WTC11 (cell line): Measurements from ENCODE around the gene ATP5F1D. TPM values are rescaled to one million over a fixed set of nuclear protein-coding genes. Genes with fewer than 3 reads are reported as not detected.
A peak's percentile ranks its signal among the peaks of the same experiment; 100 is the strongest.

Source experiments
- ATAC-seq: fragments of 200-7000 bp; cut with Tn5 transposase; 2 replicates; pipeline ENCODE4 v1.10.0; 2021; ENCODE audit warnings: mild to moderate bottlenecking, moderate library complexity
- CTCF ChIA-PET: fragments of 300-600 bp; sonication (Branson Sonifier 250); formaldehyde crosslinking; loops from one replicate; lab custom pipeline; 2021; ENCODE audit warnings: antibody characterized with exemption; lab: Charles Lee
- POLR2A ChIA-PET: fragments of 350-600 bp; sonication (Branson Sonifier 250); formaldehyde crosslinking; loops from one replicate; lab custom pipeline; 2021; ENCODE audit warnings: antibody characterized with exemption; lab: Charles Lee
- DNase-seq: peaks from one replicate; pipeline ENCODE4 v3.0.0; 2021; ENCODE audit warnings: low spot score
- H3K27ac Mint-ChIP-seq: 2 replicates; pipeline ENCODE4 v1.8.0; 2021; ENCODE audit warnings: mixed read lengths
- H3K27me3 Mint-ChIP-seq: 2 replicates; pipeline ENCODE4 v1.8.0; 2021; ENCODE audit warnings: low read depth, mild to moderate bottlenecking, moderate library complexity, mixed read lengths
- H3K36me3 Mint-ChIP-seq: 2 replicates; pipeline ENCODE4 v1.8.0; 2021; ENCODE audit warnings: mixed read lengths
- H3K4me1 Mint-ChIP-seq: 2 replicates; pipeline ENCODE4 v1.8.0; 2022; ENCODE audit warnings: mixed read lengths
- H3K4me3 Mint-ChIP-seq: 2 replicates; pipeline ENCODE4 v1.8.0; 2021; ENCODE audit warnings: mild to moderate bottlenecking, moderate library complexity, mixed read lengths
- H3K9me3 Mint-ChIP-seq: 2 replicates; pipeline ENCODE4 v1.8.0; 2021; ENCODE audit warnings: mixed read lengths
- ATF2 ChIP-seq: sonication (generic); formaldehyde crosslinking; IDR thresholded peaks from 2 replicates; pipeline ENCODE4 v1.8.1; 2022; ENCODE audit warnings: low read depth, missing genetic modification reagents, borderline replicate concordance
- FOXK1 ChIP-seq: sonication (generic); formaldehyde crosslinking; IDR thresholded peaks from 2 replicates; pipeline ENCODE4 v1.8.0; 2022; ENCODE audit warnings: mild to moderate bottlenecking, moderate library complexity, missing genetic modification reagents
- HMGXB4 ChIP-seq: sonication (generic); formaldehyde crosslinking; IDR thresholded peaks from 2 replicates; pipeline ENCODE4 v1.8.1; 2023; ENCODE audit warnings: mild to moderate bottlenecking, moderate library complexity, missing genetic modification reagents
- OVOL2 ChIP-seq: fragments of 250-450 bp; sonication (Bioruptor Pico); IDR thresholded peaks from 2 replicates; pipeline ENCODE4 v1.9.0; 2021; ENCODE audit warnings: mild to moderate bottlenecking, borderline replicate concordance
- ZNF423 ChIP-seq: fragments of 250-450 bp; sonication (Bioruptor Pico); IDR thresholded peaks from 2 replicates; pipeline ENCODE4 v2.1.2; 2022; ENCODE audit warnings: mild to moderate bottlenecking, moderate library complexity
- total RNA-seq: library from RNA; stranded (reverse); gene quantifications from 3 replicates; pipeline ENCODE4 v1.2.3, GENCODE V29; 2021
- TF ChIP-seq, protein P1 (sequence below): sonication (generic); formaldehyde crosslinking; conservative IDR thresholded peaks from 2 replicates; pipeline ENCODE4 v1.8.1; 2023; ENCODE audit warnings: mild to moderate bottlenecking, low read depth, missing genetic modification reagents, moderate library complexity
- TF ChIP-seq, protein P2 (sequence below): sonication (generic); formaldehyde crosslinking; IDR thresholded peaks from 2 replicates; pipeline ENCODE4 v1.8.0; 2022; ENCODE audit warnings: missing genetic modification reagents

Gene ATP5F1D
- total RNA-seq, 1 experiment from 2014 or later, result 277 TPM

DNA sequence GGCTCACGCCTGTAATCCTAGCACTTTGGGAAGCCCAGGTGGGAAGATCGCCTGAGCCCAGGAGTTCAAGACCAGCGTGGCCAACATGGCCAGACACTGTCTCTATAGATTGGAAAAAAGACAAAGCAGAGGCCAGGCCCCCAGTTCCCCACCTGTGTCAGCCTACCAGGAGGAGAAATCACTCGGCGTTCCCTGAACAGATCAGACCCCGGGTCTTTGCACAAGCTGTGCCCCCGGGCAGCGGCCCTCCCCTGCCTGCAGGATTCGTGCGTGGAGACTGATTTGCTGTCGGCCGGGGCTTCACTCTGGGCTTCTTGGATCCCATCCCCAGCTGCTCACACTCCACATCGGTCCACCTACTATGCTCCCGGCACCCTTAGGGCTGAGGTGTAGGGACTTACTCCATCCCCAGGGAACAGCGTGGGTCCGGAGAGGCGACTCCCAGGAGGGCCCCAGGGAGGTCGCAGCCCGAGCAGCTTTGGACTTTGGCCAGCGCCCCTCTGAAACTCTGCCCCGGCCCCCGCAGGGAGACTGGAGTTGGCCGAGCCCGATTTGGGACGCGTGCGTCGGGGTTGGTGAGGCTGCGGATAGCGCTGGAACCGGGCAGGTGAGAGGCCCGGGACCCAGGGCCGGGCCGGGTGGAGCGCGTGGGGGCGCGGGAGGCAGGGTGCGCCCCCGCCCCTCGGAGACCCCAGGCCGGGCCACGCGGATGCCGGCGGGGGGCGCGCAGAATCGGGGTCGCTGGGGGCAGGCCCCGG is 43.6 kb downstream of the ATP5F1D start:
- H3K4me3 Mint-ChIP-seq, result peak overlapping the region; percentile 65
- H3K9me3 Mint-ChIP-seq, result no peaks in the 10 kb centered on the region
- H3K36me3 Mint-ChIP-seq, result no peaks in the 10 kb centered on the region
- 0 out of 2 replicates have a peak, but pooled peaks have one; percentile 19 for TF ChIP-seq OVOL2
- no peak for TF ChIP-seq FOXK1 (CRISPR knock-in tag)
- peak; percentile 37; the same call in 1 of the 2 replicates for TF ChIP-seq HMGXB4 (CRISPR knock-in tag)
- POLR2A ChIA-PET, result interaction anchor here (0.9 kb wide), 1 partner anchor 16 kb away, joined by 3 read pairs; the partner anchor contains the start of gene CIRBP
- H3K27ac Mint-ChIP-seq, result peak overlapping the region; percentile 45; the same call in 1 of the 2 replicates
- CTCF ChIA-PET, result interaction anchor here (0.6 to 2.8 kb wide), 5 partner anchors 10 to 103 kb away, joined by 3 to 15 read pairs (median 4); partner anchors contain the start of gene FAM174C
- H3K4me1 Mint-ChIP-seq, result peaks cover 13% of the 10 kb centered on the region
- DNase-seq, result peak; percentile 54
- peak; percentile 46 for ATAC-seq
- peaks cover 19% of the 10 kb centered on the region for H3K27me3 Mint-ChIP-seq

- Mint-ChIP-seq H3K27me3 (peaks cover 19% of the 10 kb centered on the region), H3K4me3 (peak within 1 kb of the TSS; percentile 74), H3K9me3 (no peaks in the 10 kb centered on the region), H3K4me1 (peaks cover 13% of the 10 kb centered on the region), H3K36me3 (no peaks in the 10 kb centered on the region), H3K27ac (peak within 1 kb of the TSS; percentile 45; the same call in 1 of the 2 replicates)
- TF ChIP-seq ZNF423 (no peak), ATF2 (CRISPR knock-in tag) (no peak)
- TF ChIP-seq, protein P1, sequence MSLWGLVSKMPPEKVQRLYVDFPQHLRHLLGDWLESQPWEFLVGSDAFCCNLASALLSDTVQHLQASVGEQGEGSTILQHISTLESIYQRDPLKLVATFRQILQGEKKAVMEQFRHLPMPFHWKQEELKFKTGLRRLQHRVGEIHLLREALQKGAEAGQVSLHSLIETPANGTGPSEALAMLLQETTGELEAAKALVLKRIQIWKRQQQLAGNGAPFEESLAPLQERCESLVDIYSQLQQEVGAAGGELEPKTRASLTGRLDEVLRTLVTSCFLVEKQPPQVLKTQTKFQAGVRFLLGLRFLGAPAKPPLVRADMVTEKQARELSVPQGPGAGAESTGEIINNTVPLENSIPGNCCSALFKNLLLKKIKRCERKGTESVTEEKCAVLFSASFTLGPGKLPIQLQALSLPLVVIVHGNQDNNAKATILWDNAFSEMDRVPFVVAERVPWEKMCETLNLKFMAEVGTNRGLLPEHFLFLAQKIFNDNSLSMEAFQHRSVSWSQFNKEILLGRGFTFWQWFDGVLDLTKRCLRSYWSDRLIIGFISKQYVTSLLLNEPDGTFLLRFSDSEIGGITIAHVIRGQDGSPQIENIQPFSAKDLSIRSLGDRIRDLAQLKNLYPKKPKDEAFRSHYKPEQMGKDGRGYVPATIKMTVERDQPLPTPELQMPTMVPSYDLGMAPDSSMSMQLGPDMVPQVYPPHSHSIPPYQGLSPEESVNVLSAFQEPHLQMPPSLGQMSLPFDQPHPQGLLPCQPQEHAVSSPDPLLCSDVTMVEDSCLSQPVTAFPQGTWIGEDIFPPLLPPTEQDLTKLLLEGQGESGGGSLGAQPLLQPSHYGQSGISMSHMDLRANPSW (CRISPR knock-in tag), result no peak
- TF ChIP-seq, protein P2, sequence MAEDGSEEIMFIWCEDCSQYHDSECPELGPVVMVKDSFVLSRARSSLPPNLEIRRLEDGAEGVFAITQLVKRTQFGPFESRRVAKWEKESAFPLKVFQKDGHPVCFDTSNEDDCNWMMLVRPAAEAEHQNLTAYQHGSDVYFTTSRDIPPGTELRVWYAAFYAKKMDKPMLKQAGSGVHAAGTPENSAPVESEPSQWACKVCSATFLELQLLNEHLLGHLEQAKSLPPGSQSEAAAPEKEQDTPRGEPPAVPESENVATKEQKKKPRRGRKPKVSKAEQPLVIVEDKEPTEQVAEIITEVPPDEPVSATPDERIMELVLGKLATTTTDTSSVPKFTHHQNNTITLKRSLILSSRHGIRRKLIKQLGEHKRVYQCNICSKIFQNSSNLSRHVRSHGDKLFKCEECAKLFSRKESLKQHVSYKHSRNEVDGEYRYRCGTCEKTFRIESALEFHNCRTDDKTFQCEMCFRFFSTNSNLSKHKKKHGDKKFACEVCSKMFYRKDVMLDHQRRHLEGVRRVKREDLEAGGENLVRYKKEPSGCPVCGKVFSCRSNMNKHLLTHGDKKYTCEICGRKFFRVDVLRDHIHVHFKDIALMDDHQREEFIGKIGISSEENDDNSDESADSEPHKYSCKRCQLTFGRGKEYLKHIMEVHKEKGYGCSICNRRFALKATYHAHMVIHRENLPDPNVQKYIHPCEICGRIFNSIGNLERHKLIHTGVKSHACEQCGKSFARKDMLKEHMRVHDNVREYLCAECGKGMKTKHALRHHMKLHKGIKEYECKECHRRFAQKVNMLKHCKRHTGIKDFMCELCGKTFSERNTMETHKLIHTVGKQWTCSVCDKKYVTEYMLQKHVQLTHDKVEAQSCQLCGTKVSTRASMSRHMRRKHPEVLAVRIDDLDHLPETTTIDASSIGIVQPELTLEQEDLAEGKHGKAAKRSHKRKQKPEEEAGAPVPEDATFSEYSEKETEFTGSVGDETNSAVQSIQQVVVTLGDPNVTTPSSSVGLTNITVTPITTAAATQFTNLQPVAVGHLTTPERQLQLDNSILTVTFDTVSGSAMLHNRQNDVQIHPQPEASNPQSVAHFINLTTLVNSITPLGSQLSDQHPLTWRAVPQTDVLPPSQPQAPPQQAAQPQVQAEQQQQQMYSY (CRISPR knock-in tag), result no peak
- CTCF ChIA-PET, result interaction anchor here (0.9 to 2.8 kb wide), 2 partner anchors 26 to 41 kb away, joined by 4 to 15 read pairs; no protein-coding TSS in a partner anchor
- no peak for DNase-seq
- peak; percentile 14 for ATAC-seq
- POLR2A ChIA-PET, result interaction anchor here (0.9 kb wide), 1 partner anchor 17 kb away, joined by 3 read pairs; the partner anchor contains the start of gene CIRBP
Measured at GRCh38 chr19:1285737-1286360, 44.3 kb downstream of the ATP5F1D start, which contains the start of gene EFNA2. EFNA2 (plus strand) TSS chr19:1285873; CDS start chr19:1286169, 296 bp downstream.
